ENCODE data around the gene LCE2B.
"Not testable (repeated sequence)": the region's sequence is repeated elsewhere in the genome, so short reads cannot be mapped to it uniquely, and the experiment has no call there.

Gene LCE2B, protein sequence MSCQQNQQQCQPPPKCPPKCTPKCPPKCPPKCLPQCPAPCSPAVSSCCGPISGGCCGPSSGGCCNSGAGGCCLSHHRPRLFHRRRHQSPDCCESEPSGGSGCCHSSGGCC

DNA sequence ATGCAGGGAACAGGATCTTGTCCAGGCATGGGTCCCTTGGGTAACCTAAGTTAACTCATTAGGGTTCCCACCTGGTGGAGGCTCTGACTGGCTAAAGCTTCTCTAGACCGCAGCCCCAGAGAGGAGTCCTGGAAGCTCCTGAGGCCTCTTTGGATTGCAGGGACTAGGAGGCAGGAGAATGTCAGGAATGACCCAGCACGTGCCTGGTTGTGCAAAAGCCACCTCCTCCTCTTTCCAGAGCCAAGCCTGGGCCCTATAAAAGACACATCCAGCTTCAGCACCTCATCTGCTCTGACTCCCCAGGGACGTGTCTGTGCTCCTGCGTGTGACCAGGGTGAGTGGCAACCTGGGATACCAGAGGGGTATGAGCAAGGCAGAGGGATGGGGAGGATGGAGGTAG is at the start of gene LCE2B:
Gene LCE2B, plus strand, starts transcription at position 301 of the 400 bp plus-strand sequence. CDS start 721 bp downstream, outside the sequence.
- DNase-seq (ENCODE audit: low read depth); H3K4me3 ChIP-seq (ENCODE audit: low read depth, low read length): not testable (repeated sequence)

DNA sequence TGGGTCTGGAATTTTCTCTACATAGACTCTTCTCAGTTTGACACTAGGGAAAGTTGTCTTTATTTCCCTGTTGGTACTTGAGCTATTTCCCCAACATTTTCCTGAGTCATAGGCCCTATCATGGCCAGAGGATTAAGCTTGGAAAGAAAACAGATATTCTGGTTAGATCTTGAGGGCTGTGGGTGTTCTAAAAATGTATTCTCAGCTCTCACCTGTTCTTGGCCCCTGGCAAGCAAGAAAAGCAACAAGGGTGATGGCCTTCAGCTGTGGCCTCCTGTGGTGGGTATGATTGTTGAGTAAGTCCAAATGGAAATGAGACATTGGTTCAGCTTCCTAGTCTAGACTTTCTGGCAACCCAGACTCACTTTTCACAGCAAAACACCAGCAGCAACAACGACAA is 45.6 kb upstream of the LCE2B start:
- no peak for DNase-seq (ENCODE audit: low read depth)
- TF ChIP-seq, protein P1, sequence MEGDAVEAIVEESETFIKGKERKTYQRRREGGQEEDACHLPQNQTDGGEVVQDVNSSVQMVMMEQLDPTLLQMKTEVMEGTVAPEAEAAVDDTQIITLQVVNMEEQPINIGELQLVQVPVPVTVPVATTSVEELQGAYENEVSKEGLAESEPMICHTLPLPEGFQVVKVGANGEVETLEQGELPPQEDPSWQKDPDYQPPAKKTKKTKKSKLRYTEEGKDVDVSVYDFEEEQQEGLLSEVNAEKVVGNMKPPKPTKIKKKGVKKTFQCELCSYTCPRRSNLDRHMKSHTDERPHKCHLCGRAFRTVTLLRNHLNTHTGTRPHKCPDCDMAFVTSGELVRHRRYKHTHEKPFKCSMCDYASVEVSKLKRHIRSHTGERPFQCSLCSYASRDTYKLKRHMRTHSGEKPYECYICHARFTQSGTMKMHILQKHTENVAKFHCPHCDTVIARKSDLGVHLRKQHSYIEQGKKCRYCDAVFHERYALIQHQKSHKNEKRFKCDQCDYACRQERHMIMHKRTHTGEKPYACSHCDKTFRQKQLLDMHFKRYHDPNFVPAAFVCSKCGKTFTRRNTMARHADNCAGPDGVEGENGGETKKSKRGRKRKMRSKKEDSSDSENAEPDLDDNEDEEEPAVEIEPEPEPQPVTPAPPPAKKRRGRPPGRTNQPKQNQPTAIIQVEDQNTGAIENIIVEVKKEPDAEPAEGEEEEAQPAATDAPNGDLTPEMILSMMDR (IDR thresholded peaks at IDR 0.05; ENCODE audit: low read depth, low read length, missing control alignments) = no peak
- no peak overlapping the region for H3K4me3 ChIP-seq (ENCODE audit: low read depth, low read length)

- no peak for DNase-seq (ENCODE audit: low read depth)
- TF ChIP-seq, protein P1 (IDR thresholded peaks at IDR 0.05; ENCODE audit: low read depth, low read length, missing control alignments) = no peak
- H3K4me3 ChIP-seq (ENCODE audit: low read depth, low read length) = no peak overlapping the region
These were observed 42.0 kb upstream of the LCE2B start for GRCh38 chr1:152643945-152644344.

DNA sequence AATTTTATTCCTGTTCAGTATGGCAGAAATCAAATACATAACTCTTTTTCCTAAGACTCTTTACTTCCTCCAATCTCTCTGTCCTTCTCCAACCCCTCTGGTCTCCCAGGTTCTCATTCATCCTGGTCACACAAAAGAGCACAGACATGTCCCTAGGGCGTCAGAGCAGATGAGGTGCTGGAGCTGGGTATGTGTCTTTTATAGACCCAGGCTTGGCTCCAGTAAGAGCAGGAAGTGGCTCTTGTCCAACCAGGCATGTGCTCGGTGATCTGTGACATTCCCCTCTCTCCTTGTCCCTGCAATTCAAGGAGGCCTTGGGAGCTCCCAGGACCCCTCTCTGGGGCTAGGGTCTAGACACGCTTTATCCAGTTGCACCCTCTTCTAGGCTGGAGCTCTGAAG is 40.8 kb upstream of the LCE2B start:
- no peak for DNase-seq (ENCODE audit: low read depth)
- H3K4me3 ChIP-seq (ENCODE audit: low read depth, low read length) = no peak overlapping the region

GRCh38 chr1:152646656-152647055 is 39.3 kb upstream of the LCE2B start:
- no peak overlapping the region for H3K4me3 ChIP-seq (ENCODE audit: low read depth, low read length)
- DNase-seq (ENCODE audit: low read depth) = no peak
- TF ChIP-seq, protein P1 (IDR thresholded peaks at IDR 0.05; ENCODE audit: low read depth, low read length, missing control alignments) = no peak

More for the DNA sequence above, 40.8 kb upstream of the LCE2B start:
- TF ChIP-seq, protein P1 (IDR thresholded peaks at IDR 0.05; ENCODE audit: low read depth, low read length, missing control alignments) = no peak

DNA sequence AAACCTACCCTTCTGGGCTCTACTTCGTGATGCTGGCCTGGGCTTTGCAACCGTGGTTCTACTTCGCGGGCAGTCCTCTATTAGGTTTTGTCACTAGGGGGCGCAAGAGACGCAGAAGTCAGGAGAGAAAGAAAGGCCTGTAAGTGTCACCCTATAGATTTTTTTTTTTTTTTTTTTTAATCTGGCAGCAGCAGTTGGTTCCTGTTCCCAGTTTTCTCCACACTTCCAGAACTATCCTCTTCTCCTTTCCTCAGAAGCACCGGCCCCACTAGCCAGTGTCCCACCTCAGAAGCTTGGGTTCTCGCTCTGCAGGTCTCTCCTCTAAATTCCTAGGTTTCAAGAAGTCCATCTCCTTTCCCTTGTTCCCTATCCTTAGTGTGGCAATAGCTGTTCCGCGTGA is 31.8 kb upstream of the LCE2B start:
- peak; percentile 5 for DNase-seq (ENCODE audit: low read depth)
- TF ChIP-seq, protein P1 (IDR thresholded peaks at IDR 0.05; ENCODE audit: low read depth, low read length, missing control alignments) = peak; percentile 82
- H3K4me3 ChIP-seq (ENCODE audit: low read depth, low read length) = no peak overlapping the region

- TF ChIP-seq, protein P1 (IDR thresholded peaks at IDR 0.05; ENCODE audit: low read depth, low read length, missing control alignments) = no peak
- DNase-seq (ENCODE audit: low read depth) = no peak
- no peak overlapping the region for H3K4me3 ChIP-seq (ENCODE audit: low read depth, low read length)
These were observed 29.5 kb upstream of the LCE2B start for GRCh38 chr1:152656459-152656858.

Measured in GM12864 (cell line).